NCI-H2171 (cell line): ENCODE data around the gene CLSTN2.

Experiments
- DNase-seq: peaks from one replicate; lab custom pipeline; 2025; lab: John Stamatoyannopoulos, UW

Gene CLSTN2

DNA sequence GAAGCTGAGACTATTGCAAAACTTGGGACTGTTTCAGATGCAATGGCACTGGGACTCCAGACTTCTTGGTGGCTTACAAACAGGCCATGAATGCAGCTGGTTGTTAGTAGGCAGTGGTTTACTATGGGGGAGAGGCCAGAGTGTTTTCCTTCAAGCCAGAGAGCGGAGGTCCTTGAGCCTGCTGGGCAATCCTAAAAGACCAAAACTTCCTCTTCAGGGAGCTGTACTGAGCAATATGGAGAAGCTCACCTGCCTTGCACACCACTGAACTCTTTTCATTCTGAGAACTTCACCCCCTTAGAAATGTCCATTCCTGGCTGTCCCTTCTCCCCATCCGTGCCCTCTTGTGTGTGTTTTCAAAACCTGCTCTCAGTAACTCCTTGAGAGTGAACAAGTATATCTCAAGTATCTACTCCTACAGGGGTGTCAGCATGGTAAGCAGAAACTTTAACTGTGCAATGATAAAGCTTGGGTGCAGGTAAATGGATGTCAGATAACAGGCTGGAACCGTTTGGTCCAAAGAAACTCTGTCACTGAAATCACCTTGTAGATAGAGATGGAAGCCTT is 213.9 kb downstream of the CLSTN2 start:
- no peak for DNase-seq

DNA sequence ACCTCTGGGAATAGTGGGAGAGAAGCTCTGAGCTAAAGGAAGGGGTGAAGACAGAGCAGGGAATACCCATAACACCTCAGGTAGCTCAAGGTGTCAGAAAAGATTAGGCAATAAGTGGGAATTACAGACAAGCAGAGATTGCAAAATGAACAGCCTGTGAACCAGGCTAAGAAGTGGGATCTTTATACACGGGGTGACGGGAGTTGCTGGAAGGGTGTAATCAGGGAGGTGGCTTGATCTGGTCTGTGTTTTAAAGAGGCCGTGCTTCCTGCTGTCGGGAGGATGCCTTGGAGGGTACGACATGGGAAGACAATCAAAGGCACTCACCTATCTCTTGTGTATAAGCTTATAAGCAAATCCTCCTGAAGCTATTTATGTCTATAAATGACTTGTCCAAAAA is 216.3 kb downstream of the CLSTN2 start:
- no peak for DNase-seq

DNA sequence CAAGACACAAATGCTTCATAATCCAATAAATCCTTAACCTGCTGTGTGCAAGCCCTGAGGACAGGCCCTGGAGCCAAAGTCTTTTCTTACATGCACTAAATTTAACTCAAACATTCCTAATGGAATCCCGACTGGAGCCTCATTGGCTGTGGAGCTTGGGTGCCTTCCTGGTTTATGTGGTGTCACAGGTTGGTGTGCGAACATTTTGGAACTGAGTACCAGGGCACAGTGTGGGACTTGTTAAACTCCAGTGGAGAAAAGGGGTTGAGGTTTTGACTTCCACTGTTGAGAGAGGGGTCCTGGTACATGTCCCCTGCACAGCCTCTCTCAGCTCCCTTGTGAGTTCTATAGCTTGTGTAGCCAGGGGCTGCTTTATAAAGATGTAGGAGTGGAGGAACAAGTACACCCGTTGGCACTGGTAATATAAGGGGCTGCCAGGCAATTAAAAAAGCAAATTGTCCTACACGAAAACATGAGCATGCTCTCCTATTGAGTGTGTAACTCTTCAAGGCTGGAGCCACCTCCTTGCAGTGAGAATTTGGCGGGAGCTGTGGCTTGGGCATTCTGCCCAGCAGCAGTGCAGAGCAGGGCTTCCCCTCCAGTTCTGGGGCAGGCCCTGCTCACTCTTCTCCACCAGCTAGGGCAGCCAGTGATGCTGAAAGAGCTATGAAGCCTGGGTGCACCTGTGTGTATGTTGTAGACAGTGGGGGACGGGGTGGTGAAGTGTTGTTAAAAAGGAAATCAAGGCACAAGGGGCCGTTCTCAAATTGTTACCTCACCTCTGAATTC is 218.1 kb downstream of the CLSTN2 start:
- DNase-seq, result no peak

DNA sequence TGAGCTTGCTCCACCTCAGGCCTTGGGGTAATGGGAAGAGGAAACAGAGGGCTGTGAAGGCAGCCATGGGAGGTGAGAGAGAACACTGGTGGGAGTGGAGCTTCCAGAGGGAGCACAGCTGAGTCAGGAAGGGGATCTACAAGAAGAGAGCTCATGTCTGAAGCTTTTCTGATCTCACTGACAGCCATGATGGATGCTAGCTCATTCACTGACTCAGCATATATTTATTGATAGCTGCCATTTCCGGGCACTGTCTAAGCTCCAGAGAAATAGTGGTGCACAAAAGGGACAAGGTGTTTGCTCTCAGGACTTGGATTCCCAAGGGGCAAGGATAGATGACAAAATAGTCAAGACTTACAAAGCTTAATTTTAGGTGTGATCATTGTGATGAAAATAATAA is 218.8 kb downstream of the CLSTN2 start:
- no peak for DNase-seq

DNA sequence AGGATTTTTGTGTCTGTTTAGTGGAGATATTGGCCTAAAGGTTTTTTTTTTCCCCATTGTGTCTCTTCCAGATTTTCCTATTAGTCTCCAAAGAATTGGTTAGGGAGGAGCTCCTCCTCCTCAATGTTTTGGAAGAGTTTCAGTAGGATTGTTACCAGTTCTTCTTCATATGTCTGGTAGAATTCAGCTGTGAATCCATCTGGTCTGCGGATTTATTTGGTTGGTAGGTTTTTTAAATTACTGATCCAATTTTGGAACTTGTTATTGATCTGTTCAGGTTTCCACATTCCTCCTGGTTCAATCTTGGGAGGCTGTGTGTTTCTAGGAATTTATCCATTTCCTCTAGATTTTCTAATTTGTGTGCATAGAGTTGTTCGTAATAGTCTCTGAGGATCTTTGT is 222.2 kb downstream of the CLSTN2 start:
- no peak for DNase-seq

DNA sequence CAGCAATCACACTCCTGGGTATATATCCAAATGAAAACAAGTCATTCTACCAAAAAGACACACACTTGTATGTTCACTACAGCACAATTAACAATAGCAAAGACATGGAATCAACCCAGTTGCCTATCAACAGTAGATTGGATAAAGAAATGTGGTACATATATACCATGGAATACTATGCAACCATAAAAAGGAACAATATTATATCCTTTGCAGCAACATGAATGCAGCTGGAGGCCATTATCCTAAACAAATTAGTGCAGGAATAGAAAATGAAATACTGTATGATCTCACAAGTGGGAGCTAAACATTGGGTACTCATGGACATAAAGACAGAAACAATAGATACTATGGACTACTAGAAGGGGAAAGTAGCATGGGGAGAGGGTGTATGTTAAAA is 224.7 kb downstream of the CLSTN2 start:
- DNase-seq, result no peak

DNA sequence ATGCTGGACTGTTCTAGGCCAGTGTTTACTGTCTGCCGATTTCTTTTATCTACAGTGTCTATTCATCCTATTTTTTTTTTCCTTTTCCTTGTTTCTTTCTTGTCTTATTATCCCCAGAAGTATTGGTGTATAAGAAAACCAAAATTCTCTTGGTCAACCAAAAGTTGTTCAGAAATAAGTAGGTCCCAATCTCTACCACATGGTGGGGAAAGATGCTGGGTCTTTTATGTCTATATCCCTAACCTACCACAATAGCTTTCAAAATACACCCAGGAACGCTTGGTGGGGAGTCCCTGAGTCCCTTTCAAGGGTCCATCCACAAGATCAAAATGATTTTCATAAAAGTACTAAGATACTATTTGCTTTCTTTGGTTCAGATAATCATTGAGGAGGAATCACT is 225.6 kb downstream of the CLSTN2 start:
- DNase-seq, result no peak

DNA sequence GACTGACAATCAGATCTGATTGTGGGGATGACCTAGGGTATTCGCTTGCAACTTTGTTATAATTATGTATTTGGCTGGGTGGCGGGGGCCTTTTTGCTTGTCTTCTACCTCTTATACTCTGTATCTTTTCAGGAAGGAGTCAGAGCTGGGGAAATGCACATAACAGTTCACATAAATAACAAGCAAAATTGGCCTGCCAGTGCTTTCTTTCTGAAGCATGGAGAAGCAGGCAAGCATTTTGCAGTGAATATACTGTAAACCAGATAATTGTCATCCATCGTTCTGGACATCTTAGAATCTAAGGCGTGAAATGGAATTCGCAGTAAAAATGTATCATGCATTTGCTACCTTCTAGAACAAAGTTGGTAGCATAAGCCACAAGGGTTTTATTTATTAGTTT is 227.6 kb downstream of the CLSTN2 start:
- no peak for DNase-seq

DNA sequence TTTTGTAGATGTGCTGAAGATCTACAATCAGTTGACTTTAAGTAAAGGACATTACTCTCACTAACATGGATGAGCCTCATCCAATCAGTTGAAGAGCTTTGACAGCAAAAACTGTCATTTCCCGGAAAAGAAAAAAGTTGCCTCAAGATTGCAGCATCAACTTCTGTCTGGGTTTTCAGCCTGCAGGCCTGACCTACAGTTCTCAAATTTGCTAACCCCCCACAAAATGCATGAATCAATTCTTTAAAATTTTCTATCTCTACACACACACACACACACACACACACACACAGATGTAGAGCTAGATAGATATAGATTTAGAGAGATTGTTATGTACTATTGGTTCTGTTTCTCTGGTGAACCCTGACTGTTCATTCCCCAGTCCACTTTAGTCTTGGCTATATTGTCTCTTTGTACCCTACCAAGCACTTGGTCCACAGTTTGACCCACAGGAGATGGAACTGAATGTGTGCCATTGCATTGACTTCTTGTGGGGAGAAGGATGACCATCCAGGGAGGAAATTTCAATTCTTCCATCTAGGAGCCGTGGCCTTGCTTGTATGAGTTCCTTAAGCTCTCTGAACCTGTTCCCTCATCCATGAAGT is 228.3 kb downstream of the CLSTN2 start:
- no peak for DNase-seq

DNA sequence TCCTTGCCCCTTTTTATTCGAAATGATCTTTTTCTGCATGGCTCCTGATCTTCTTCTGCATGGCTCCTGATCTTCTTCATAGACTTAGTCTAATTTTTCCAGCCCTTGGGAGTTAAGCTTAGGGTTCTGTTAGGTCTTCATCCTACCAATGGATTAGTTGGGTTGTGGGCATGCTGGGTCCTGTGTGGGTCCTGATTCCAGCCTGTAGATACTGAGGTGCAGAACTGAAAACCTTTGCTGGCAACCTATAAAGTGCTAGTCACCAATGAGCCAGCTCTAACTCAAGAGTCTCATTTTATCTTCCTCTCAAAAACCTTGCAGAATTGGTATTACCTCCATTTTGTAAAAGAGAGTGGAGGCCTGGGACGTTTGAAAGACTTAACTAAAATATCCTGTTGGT is 229.2 kb downstream of the CLSTN2 start:
- no peak for DNase-seq

DNA sequence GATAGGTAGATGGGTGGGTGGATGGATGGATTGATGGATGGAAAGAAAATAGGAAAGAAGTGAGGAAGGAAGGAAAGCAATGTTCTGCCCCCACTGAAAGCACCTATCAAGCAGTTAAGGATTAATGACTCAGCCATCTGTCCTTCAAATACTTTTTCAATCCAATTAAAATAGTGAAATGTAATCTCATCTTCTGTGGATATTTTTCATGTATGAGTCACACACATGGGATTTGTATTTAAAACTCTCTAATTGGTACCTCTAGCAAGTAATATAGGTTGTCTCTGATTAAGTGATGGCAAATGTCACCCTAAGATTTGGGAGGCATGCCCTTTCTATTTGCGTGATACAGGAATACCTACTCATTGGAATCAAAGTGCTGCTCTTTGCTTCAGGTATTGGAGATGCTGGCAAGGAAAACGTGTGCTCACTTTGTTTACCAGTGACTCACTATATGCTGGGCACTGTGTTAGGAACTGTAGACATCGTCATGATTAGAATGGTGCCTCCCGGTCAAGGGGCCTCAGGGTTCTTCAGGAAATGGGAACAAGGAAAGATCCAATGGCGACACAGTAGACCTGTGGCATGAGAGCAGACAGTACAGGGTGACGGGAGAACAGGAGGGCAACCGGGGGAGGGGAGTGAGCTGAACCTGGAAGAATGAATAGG is 230.1 kb downstream of the CLSTN2 start:
- peak; percentile 55 for DNase-seq

DNA sequence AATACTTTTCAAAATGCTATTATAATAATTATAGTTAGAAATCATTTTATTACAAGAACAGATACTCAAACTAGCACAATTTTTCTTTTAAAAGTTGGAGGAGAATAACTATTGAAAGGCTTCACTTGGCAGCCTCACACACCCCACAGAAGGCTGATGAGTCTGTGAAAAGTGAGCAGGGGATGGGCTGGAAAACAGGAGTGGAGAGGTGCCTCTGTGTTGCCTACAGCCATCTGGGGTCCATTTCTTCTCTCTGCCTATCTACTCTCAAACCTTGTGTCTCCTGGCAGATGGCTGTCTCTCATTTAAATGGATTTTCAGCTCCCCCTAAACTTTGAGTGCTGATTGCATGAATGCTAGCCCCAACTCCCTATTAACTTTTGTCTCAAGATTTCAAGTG is 230.8 kb downstream of the CLSTN2 start:
- DNase-seq, result peak; percentile 68

DNA sequence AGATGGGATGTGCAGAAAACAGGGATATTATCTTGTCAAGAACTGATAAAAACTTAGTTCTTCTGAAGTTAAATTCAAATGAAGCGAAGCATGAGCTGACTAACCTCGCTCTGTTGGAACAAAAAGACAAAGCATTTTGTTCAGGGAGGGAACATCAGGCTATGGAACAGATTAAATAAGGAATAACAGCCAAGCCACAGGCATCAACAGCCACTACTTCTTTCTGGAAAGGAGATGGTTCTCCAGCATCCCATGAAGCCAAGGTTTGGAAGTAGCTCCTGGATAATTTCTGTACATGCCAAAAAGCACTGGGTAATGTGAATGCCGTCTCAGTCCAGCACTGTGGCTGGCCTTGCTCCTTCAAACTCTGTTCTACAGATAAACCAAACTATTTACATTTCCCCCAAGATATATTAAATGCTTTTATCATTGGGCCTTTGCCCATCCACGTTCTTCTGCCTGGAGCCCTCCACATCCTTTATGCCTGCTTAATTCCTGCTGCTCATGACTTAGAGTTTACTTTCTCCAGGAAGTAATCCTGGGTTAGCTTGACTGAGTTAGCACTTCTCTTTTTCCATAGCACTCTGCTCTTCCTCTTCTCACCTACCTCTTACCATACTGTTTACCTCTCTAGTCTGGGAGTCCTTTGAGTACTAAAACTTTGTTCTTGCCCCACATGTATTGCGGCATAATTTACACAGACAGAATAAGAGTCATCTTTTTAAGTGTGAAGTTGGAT is 232.0 kb downstream of the CLSTN2 start:
- DNase-seq, result no peak

DNA sequence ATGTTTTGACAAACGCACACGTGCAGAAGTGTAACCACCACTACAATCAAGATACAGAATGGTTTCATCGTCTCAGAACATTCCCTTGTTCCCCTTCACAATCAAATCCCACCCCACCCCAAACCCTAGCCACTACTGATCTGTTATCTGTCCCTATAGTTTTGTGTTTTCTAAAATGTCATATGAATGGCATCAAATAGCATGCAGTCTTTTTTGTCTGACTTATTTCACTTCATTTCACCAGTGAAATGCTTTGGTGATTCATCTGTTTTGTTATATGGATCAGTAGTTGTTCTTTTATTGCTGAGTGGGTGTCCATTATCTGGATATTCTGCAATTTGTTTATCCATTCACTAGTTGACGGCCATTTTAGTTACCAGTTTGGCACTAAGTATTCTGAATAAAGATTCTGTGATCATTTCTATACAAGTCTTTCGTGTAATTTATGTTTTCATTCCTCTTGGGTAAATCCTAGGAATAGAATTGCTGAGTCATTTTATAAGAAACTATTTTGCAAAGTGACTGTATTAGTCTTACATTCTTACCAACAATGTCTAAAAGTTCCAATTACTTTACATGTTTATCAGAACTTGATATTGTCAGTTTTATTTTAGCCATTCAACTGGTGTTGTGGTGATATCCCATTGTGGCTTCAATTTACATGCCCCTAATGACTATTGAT is 232.8 kb downstream of the CLSTN2 start:
- DNase-seq, result no peak

DNA sequence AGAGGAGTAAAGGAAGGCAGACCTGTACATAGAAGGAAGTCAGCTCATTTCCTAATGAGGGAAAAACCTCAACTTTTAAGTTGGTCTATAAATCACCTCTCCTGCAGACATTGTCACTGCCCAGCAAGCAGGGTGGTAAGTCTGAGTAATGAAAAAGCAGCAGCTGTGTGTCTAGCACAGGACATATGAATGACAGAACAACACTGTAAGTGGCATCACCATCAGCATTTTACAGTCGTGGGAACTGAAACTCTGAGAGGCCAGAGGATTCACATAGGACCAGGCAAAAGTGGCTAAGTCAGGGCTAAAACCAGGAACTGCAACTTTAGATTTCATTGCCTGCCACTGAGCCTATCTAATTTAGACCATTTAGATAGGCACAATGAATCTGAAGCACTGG is 235.6 kb downstream of the CLSTN2 start:
- DNase-seq, result no peak

DNA sequence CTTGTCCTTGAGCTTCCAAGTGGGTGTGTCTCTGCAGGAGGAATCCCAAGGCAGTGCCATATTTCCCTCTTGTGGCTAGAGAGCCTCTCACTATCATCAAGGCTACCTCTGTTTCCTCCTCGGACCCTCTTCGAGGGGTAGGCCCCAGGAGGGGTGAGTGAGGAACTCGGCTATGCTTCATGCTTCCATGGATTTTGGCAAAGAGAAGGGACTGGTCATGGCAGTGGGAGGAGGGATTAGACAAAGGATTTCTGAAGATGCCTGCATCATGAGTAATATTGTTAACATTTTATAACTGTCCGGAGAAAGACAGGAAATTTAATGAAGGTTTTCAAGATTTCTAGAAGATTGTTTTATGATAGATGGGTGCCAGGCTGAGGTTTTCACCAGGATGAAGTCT is 241.5 kb downstream of the CLSTN2 start:
- DNase-seq, result no peak

DNA sequence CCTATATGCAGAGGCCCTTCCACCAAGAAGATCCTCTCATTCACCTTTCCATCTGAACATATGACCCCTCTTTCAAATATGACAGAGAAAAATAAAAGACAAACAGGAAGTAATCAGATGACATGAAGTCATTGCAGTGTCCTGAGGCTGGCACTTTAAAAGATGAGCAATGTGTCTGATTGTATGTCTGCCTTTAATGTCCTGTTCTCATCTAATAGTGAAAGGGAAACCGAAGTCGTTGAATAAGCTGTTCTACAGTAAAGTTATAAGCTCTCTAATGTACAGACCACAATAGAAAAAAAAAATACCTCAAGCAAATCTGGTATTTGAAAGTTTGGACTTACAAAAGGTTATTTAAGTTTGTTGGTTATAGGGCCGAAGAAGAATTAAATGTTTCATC is 243.0 kb downstream of the CLSTN2 start:
- no peak for DNase-seq

DNA sequence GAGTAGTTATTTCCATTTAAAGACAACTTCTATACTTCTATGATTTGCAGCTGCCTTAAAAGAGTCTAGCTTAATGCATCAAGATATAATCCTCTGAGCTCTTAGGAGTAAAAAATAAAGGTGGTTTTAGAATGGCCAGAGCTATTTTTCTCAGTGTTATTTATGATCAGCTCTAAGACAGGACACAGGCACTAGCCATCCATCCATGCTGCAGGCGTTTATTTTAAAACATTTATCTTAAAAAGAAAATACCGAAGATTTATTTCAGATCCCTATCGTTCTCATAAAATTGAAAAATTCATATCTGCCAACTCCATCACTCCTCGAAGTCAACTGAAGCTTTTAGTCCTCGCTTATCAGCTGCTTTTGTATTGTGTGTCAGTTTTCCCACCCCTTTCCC is 243.5 kb downstream of the CLSTN2 start:
- DNase-seq, result no peak

DNA sequence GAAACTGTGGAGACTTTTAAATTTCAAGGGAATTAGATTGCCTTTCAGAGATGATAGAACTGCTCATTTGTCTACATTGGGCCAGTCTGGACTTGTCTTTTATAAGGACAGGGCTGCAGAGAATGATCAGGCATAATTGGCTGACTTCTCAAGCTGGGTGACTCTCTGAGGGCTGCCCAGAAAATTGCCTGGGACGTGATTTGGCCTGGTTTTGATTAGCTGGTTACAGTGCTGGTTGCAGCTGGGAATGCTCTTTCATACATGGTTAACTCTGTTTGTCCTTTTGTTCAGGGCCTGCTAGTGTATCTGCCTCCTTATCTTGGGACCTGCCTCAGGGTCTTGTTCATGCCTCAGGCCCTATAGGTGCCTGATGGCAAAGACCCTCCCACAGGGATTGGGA is 245.6 kb downstream of the CLSTN2 start:
- peak; percentile 34 for DNase-seq

DNA sequence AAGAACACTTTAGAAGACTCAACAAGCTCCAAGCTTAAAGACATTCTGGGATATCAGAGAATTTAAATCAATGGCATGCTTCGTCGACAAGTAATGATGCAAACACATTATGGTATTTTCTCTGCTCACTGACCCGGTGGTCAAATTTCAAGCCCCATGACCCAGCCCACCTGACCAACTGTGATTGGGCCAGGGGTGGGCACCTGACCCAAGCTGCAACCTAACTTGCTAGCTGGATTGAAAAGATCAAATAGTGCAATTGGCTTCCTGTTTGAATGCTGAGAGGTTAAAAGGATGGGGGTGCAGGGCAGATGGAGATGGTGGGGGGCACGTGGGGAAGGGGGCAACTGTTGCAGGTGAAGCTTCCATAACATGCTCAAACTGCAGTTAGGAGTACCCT is 250.4 kb downstream of the CLSTN2 start:
- no peak for DNase-seq

DNA sequence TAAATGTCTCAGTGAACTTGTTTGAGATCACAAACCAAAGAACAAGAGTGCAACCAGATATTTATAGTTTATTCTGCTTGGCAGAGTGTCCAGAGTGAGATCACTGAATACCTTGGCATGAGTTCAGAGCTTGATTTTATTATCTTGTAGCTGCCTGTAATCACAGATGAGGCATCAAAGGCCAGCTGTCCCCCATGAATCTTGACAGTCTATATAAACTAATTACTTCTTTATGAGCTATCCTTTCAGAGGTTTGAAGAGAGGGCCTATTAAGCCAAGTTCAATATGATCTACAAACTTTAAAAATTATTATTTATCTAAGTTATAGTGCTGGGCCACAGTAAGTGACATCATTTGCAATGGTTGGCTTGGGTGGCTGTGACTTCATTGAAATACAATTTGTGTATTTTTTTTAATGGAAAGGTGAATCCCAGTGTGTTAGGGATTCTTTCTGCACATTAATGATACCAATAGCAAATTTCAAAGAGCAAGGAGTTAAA is 251.5 kb downstream of the CLSTN2 start:
- peak; percentile 77 for DNase-seq

DNA sequence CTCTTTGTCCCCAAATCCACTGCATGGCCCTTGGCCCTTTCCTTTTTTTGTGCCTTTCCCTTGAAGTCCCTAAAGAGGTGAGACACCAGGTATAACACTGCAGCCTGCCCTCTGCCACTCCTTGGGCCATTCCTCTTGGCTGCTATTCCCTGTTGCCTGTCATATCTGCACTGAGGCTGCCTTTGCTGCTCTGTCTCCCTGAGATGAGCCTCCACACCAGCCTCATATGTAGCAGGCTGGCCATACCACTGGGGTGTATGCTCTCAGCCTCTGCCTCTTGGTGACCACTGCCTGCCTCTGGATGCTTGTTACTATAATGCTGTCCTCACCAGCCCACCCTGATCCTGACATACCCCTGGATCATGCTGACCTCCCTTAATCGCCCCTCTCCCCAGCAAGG is 252.0 kb downstream of the CLSTN2 start:
- DNase-seq, result no peak
